ENCODE results near the gene TMEM150A.
A peak's percentile ranks its signal among the peaks of the same experiment; 100 is the strongest.
"Not testable (repeated sequence)": the region's sequence is repeated elsewhere in the genome, so short reads cannot be mapped to it uniquely, and the experiment has no call there.

TMEM150A gene

DNA sequence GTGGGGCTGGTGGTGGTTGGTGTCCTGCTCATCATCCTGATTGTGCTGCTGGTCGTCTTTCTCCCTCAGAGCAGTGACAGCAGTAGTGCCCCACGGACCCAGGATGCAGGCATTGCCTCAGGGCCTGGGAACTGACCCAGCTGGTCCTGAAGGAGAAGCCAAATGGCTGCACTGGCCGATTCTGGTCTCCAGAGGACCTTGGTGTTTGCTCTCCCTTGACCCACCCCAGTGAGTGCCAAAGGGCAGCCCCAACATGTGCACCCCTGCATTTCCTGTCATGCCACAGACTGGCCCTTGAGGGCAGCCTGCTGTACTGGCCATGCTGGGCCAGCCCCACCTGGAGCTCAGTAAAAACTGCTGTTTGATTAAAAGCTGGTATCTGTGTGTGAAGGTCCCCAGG is 9.5 kb downstream of the TMEM150A start:
- no peak for DNase-seq (ENCODE audit: low spot score)

DNA sequence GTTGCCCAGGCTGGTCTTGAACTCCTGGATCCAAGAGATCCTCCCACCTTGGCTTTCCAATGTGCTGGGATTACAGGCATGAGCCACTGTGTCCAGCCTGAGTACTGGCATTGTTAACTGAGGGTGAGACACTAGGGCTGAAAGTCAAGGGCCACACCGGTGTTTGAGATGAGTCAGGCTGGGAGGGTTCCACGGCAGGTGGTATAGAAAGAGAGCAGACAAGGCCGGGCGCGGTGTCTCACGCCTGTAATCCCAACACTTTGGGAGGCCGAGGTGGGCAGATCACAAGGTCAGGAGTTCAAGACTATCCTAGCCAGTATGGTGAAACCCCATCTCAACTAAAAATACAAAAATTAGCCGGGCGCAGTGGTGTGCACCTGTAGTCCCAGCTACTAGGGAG is 10.2 kb downstream of the TMEM150A start:
- DNase-seq (ENCODE audit: low spot score), result not testable (repeated sequence)

DNA sequence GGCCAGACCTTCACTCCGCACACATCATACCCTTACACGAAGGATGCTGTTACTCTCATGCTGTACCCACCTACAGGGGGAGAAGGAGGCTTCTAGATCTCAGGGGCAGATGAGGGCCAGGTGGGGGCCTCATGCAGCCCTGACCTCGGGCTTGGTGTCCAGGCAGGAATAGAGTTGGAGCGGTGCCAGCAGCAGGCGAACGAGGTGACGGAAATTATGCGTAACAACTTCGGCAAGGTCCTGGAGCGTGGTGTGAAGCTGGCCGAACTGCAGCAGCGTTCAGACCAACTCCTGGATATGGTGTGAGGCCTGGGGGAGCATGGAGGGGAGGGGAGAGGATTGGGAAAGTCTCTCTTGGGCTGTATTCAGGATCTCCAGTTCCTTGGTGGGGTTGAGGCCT is 10.9 kb downstream of the TMEM150A start:
- DNase-seq (ENCODE audit: low spot score), result no peak

DNA sequence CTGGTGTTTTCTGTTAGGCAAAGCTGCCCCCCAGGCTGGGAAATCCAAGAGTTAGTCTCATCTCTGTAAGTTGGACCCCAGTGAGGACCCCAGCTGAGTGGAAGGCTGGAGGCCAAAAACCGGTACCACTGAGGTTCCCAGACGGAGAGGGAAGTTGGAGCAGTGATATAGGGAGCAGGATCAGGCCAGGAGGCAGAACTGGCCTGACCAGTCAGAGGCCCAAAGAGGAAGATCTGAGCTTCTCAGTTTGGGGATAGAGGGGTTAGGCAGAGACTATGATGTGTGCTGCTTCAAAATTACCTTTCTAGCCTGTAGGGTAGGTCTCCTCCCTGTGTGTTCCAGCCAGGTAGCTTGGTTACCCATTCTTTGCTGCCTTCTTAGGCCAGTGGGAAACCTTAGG is 11.5 kb downstream of the TMEM150A start:
- no peak for DNase-seq (ENCODE audit: low spot score)

DNA sequence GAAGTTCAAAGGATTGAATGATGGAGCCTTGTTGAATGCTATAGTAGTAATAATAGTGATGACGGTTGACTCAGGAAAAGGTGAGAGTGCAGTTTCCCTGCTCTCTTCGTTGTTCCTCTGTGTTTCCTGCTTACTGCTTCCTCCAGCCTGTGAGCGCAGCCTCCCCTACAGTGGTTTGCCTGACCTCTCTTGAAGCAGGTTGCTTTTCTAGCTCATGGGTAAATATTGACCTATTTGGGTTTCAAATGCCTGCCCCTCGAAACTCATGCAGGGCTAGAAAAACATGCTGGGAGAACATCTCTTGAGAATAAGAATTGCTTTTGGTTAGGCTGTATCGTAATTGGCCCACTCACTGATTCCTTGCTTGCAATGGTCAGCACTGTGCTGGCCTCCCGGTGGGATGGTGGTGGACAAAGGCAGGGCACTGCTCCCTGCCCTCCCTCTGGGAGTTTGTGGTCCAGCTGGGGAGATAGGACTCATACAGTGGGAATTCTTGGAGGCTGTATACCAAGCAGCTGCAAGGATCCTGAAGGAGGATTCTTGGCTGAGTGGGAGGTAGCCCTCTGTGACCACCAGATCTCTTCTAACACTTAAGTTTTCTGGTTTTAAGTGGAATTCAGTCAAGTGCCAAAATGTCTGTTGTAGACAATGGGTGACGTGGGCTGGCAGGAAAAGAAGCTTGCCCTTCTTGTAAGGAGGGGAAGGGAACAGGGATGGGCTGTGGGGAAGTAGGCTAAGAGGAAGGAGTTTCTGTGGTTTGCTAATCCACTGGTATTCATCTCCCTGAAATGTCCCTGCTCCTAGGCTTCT is 12.3 kb downstream of the TMEM150A start:
- DNase-seq (ENCODE audit: low spot score), result peak; percentile 78

DNA sequence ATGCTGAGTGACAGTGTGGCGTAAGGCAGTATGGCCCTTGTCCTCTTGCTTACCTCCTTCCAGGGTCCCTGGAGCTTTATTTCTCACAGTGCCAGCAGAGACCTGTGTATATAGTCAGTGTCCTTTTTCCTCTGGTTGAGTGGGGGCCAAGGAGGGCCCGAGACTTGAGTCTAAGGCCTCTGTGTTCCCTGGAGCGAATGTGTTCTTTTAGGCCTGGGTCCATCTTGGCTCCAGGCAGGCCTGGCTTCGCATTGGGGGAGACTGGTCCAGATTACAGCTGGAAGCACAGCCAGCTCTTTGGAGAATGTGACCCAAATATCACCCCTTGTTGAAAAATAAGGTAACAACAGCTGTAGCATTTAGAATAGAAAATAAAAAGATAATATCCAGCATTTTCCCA is 13.3 kb downstream of the TMEM150A start:
- DNase-seq (ENCODE audit: low spot score), result no peak

DNA sequence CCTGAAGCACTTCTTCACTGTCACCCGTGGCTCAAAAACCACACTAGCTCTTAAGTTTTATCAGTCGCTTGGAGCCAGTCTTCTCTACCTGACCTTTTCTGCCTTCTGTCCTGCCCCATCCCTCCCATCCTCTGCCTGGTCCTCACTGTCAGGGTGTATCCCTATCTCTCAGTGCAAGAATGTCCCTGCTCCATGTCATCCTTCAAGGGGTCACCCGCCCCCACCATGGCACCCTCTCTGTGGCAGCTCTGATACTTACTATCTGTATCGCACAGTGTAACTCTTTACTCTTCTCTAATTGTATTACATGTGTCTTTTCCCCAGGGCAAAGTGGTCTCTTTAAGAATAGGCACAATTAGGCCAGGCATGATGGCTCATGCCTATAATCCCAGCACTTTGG is 13.9 kb downstream of the TMEM150A start:
- DNase-seq (ENCODE audit: low spot score), result no peak

DNA sequence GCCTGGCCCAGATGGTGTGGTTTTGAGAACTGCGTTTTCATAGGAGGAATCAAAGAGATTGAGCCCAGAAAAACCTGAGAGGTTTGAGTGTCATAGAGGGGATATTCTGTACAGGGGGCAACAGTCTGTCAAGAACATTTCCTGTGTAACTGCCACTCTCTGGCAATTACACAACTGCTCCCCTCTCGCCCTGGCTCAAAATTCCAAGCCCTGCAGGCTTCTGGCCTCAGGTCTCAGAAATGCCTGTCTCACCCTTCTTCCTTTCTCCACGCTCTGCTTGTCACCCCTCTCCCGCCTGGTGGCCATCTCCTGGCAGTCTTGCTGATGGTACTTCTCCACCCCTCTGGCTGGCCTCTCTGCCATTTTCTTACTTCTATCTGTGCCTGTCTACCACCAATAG is 14.3 kb downstream of the TMEM150A start:
- no peak for DNase-seq (ENCODE audit: low spot score)

DNA sequence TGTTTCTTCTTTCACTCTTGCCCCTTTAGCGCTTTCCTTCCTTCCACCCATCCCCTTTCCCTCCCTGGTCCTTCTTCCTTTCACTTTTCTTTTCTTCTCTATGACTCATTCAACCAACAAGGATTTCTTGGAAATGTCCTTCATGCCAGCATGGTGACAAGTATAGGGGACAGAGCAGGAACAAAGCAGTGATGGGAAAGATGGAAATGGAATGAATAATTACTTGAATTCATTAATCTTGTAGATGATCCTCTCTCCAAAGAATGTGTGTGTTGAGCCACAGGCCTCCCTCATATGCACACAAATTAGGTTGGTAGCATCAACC is 16.8 kb downstream of the TMEM150A start:
- DNase-seq (ENCODE audit: low spot score), result peak; percentile 51

DNA sequence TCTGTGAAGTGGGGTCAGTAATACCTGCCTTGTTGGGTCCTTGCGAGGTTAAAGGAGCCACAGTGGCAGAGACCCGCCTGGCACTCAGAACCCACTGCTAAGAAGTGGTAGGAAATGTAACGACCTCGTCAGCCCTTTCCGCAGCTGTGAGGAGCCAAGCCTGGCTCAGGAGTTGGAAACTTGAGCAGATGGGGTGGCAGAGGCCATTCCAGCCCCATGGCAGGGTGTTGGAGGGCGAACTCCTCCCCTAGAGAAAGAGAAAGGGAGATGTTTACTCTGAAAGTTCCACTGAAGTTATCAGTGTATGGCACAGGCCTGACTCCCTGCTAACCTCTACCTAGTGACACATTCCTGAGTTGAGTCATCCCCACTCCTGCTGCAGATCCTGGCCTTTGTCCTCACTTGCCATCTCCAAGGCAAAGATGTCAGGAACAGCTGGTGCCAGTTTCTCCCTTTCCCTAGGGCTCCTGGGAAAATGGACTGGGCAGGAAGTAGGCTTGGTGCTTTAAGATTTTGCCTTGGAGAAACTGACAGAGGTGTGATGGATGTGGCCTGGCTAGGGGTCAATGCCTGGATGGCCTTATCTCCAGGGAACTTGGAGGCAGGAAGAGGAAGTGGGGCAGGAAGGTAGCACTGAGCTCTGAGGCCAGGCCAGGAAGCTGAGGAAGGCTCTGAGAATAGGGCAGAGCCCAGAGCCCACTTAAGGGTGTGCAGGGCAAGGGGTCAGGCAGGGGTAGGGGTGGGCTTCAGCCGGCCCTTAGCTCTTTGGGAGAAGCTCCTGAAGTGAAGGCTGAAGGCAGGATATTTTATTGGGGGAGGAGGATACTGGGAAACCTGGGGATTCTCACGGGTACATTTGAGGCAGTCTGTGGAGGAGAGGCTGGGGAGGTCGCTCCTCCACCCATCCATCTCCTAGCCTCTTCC is 17.4 kb downstream of the TMEM150A start:
- peak; percentile 98 for DNase-seq (ENCODE audit: low spot score)

DNA sequence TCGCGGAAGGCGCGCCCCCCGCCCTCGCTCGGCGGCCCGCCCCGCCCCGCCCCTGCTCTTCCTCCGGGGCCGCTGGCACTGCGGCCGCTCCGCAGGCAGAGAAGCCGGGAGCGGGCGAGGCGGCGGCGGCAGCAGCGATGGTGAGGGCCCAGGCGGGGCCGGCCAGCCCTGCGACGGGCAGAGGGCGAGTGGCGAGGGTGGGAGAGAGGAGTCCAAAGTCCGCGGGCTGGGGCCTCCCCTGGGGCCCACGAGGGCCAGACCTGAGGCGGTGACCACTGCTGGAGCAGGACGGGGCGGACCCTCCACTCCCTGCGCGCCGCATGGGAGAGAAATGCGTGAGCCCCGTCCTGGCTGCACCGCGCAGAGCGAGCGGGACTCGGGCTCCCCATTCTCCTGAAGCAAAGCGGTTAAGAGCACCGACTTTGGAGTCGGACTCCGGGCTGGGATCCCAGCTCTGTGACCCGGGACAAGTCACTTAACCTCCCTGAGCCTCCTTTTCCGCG is 18.1 kb downstream of the TMEM150A start, which contains the start of gene VAMP5:
TSS of gene VAMP5 (plus strand) at position 78 of the 503 bp plus-strand sequence. CDS start at position 138, 60 bp downstream.
- DNase-seq (ENCODE audit: low spot score), result no peak

DNA sequence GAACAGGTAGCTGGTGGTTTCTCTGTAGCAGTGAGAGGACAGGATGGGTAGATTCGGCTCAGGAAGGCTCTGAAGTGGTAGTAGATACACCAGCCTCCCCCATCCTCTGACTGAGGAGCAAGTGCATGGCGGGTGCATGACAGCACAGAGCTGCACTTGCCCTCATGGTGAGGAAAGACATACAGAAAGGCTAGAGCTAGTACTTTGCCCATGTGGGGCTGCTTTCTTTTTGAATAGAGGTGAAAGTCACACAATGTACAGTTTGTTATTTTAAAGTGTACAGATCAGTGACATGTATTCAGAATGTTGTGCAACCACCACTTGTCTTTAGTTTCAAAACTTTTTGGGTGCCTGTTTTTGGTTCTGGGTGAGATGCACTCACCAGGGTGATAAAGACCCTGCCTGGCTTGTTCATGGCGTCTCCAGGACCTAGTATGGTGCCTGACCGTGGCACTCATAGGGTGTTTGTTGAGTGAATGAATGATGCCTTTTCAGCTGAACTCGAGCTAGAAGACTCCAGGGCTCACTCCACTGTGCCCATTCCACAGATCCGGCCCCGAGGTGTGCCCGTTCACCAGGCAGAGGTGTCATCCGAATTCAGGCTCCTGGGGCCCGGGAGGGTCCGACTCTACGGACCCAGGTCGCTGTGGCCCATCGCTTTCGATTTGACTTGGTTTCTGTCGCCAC is 18.7 kb downstream of the TMEM150A start:
- DNase-seq (ENCODE audit: low spot score), result no peak

DNA sequence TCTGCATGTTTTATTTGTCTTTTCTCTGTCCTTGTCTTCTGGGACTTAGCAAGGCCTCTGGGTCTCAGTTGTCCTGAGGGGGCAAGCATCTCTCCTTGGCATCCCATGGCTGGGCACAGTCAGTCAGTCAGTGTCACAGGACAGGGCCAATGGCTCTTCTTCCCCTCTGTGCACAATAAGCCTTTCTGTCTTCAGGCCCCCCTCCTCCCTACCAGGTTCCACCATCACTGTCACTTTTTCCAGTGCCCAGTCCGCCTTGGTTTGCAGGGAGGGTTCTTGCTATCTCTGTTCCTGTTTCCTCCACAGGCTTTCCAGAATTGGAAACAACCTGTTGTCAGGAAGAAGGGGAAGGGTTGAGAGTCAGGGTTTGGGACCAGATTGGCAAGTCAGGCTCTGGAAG is 20.0 kb downstream of the TMEM150A start:
- DNase-seq (ENCODE audit: low spot score), result no peak

DNA sequence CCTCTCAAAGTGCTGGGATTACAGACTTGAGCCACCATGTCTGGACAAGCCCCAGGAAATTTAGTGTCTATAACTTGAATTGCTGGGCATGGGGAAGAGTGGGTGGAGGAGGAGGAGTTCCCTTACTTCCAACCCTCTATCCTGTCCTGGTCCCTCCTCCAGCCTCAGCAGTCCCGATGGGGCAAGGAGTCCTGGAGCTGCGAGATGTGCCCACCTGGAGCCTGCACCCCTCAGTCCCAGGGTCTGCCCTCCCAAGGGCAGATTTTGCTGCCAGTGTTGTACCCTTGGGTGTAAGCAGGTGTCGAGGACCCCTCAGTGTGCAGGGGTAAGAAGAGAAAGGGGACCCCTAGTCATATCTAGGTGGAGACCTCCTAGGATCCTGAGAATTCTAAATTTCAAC is 22.3 kb downstream of the TMEM150A start:
- no peak for DNase-seq (ENCODE audit: low spot score)

DNA sequence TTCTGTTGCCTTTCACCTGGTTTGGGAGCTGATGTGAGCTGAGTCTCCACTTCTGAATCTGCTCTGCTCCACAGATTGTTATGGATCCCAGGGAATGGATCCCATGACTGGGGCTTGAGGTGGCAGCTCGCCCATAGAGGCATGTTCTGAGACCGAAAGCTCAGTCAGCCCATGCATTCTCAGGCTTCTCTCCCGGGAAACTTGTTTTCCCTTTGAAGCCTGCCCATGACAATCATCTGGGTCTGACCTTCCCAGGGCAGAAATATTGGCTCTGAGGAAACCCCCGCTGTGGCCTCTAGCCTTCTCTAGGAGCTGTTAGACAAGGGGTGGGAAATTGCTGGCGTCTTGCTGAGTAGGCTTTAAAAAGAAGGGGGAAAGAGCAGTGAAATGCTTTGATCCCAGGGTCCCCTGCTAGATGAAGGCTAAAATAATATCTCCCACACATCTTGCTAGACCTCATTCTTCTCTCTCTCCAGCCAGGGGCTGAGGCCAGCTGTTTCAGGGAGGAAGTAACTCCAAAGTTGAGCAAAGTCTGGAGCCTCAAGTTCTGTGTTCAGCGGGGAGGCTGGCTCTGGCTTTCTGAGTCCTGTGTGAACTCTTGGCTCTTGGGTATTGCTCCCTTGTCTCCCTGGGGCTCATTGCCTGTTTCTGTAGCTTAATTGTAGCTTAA is 23.1 kb downstream of the TMEM150A start:
- no peak for DNase-seq (ENCODE audit: low spot score)

DNA sequence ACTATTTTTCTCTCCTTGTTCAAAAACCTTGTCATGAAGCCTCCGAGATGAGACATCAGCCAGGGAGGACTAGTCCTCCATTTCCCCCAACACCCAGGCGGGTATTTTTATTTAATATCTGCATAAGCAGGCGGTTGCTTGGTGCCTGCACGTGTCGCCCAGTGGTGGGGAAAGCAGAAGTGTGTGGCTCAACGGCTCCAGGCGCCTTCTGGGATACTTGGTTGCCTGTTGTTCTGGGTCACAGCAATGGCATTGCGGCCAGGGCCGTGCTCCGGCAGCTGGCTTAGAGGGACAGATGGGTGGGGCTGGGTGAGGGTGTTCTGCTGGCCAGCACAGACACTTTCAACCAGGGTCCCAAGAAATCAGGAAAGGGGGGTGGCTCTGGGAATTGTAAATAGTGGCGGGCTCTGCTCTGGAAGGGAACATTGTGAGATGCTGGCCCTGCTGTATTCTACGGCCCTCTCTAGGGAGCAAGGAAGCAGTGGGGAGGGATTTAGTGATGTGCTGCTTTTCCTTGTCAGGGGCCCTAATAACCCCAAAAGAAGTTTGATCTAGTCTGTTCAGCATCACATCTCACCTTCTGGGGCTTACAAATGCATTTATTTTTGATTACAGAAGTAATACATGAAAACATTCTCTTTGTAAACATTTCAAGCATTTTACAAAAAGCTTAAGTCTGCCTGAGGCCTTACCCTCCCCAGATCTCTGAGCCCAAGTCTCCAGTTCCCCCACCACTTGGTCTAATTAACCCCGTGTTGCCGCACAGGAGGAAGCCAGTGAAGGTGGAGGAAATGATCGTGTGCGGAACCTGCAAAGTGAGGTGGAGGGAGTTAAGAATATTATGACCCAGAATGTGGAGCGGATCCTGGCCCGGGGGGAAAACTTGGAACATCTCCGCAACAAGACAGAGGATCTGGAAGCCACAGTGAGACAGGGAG is 24.0 kb downstream of the TMEM150A start:
- no peak for DNase-seq (ENCODE audit: low spot score)

DNA sequence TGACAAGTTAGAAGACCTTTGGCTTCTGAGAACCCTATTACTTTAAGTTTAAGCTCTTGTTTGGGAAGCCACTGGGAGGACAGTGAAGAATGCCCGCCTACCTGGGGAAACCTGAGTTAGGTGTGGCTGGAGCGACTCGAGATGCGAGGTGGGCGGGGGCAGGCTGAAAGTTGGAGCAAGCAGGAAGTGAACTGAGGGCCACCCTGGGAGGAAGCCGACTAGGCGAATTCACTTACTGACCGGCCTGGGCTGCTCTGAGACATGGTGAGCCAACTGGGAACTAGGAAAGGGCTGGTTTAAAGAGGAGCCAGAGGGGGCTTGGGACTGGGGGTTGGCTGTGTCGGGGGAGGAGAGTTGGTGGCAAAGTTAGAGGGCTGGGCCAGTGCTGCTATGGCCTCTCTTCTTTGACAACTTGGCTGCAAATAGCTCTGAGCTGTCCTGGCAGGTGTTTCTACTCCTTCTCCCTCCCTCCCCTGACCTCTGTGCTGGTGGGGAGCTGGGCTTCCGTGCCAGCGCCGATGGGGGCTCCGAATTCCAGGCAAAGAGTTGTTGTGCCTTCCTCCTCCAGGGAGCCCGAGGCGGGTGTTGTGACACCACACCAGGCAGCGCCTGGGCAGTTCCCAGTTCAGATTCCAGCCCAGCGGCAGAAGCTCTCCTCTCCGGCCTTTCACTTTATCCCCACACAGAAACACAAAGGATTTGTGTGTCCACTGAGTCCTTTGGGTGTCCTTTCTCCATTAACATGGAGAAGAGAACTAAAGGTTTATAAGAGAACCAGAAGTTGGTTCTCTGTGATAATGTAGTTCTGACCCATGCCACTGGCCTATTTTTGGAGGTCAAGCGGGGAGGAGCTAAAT is 24.9 kb downstream of the TMEM150A start, which contains the start of gene VAMP8:
TSS of gene VAMP8 (plus strand) at position 201 of the 857 bp plus-strand sequence. CDS start at position 262, 61 bp downstream.
- DNase-seq (ENCODE audit: low spot score), result no peak

DNA sequence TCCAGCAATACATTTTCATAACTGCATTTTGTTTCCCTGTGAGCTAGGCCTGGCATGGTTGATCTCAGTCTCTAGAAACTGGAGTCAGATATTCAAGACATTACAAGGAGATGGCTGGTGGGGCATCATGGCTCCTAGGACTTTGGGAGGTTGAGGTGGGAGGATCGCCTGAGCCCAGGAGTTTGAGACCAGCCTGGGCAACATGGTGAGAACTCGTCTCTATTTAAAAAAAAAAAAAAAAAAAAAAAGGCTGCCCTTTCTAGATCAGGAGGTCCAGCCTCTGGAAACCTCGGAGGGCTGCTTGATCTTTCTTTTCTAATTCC is 25.5 kb downstream of the TMEM150A start:
- no peak for DNase-seq (ENCODE audit: low spot score)

DNA sequence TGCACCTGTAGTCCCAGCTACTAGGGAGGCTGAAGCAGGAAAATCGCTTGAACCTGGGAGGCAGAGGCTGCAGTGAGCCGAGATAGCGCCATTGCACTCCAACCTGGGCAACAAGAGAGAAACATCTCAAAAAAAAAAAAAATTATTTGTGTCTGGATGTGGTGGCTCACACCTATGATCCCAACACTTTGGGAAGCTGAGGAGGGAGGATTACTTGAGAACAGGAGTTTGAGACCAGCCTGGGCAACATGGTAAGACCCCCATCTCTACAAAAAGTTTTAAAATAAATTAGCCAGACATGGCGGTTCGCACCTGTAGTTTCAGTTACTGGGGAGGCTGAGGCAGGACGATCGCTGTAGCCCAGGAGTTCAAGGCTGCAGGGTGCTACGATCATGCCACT is 26.8 kb downstream of the TMEM150A start:
- DNase-seq (ENCODE audit: low spot score), result no peak

DNA sequence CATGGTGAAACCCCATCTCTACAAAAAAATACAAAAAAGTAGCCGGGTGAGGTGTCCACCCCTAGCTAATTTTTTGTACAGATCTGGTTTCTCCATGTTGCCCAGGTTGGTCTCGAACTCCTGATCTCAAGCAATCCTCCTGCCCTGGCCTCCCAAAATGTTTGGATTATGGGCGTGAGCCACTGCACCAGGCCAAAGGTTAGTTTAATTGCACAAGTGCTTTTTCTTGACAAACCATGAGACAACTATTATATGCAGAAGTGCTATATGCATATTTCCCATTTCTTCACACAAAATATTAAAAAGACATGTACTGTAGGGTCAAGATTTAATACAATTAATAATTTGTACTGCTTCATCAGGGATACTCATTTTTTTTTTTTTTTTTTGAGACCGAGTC is 36.2 kb downstream of the TMEM150A start:
- DNase-seq (ENCODE audit: low spot score), result no peak
